GM21447 (cell line): ENCODE measurements around the gene KIAA1671.

Experiments used
- ATAC-seq: cut with Tn5 transposase; IDR thresholded peaks from one replicate; pipeline ENCODE4 v1.9.1; 2021; ENCODE audit not compliant: unreplicated experiment

KIAA1671 gene

DNA sequence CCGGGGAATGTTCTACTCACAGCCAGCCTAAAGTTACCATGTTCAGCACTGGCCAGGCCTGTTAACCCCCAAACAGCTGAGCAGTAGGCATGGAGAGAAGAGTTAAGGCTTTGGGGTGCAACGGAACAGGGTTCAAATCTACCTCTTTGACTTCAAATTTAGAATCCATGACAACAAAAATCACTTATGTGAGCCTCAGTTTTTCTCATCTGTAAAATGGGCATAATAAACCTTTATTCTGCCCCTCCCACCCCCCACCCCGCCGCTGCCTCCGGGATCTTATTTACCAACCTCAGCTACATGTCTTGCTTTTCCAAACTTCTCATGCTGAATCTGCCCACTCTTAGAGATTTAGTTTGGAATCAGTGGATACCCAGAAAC lies 134.4 kb downstream of the KIAA1671 start:
- no peak for ATAC-seq

DNA sequence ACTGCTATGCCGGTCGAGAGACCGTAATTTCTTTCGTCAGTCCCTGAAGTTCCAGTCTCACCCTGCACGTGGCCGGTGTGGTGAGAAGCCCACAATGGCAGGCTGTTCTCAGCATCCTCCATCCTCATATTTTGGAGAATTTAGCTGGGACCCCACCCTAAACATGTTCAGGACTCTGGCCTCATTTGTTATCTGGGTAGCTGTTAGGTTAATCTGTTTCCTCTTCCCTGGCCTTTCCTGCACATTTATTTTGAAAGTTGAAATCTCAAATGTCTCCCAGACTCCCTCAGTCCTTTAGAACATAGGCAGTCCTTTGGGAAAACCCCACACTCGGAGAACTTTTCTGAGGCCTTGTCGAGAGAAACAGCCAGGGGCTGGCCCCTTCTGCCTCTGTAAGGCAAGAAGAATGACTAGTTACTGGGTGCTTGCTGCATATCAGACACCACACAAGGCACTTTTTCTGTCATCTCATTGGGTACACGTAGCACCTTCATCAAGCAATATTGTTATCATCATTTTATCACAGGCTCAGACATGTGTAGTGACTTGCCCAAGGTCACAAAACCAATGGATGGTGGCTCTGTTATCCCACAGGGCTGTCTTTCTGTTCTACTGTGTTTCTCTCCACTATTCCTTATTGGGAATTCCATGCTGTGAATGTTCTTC lies 137.8 kb downstream of the KIAA1671 start:
- ATAC-seq, result no peak

DNA sequence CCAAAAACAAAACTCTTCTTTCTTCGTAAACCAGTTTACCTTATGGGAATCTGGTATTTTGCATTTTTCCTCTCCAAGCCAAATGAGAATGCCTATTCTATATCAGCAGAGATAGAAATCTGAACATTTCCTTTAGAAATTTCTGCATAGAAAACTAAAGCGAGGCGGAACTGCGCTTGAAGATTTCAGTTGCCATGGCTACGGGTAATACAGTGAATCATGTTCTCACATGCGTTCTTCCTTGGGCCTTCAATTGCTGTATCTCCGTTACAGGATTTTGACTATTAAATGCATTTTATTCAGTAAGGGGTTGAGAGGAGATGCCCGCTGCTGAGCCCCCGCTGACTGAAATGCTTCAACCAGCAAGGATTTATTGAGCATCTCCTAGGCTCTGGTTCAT lies 138.9 kb downstream of the KIAA1671 start:
- ATAC-seq, result no peak

DNA sequence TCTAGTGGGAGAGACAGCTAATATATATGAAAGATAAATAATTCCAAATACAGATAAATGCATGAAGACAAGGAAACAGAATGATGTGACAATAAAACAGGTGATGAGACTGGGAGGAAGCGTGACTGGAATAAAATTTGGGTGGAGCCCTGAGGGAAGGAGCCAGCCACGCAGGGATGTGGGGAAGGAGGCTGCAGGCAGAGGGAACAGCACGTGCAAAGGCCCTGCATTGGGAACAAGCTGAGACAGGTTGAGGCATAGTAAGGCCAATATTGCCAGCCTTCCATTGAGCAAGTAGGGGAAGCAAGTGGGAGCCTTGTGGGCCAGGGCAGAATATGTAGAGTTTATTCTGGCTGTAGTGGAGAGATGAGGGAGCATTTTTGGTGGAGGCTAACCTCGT lies 139.6 kb downstream of the KIAA1671 start:
- ATAC-seq, result no peak

DNA sequence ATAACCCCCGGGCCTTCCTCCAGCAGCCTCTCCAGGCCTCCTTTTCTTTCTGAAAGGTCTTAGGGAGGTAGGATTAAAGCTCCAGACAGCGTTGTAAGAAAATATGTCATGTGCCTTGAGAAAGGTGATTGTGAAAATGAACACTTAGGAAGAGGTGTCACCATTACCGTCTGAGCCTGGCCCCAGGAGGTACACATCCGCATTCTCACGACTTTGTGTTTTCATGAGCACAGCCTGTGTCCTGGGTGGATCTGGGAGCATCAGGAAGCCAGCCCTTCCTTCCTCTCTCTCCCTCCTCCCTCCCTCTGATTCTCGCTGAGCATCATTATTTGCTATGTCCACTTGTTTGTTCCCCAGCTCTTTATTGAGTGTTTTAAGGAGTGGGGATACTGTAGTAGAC lies 142.1 kb downstream of the KIAA1671 start:
- no peak for ATAC-seq

DNA sequence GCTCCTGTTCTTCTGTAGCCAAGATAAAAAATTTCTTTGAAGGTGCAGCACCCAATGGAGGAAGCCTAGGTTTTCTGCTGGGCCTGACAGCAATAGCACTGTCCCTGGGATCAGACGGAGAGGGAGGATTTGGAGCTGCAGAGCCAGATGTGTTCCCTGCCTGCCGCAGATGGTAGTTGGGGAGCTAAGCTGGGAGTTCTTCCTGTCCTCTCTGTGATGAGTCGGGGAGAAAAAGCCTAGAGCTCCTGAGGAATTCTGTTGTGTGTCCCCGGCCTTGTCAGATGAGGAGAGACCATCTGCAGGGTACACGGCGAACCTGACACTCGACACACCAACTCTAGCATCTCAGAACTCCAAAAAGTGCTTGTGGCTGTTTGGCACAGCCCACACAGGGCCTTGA lies 143.4 kb downstream of the KIAA1671 start:
- ATAC-seq, result no peak

DNA sequence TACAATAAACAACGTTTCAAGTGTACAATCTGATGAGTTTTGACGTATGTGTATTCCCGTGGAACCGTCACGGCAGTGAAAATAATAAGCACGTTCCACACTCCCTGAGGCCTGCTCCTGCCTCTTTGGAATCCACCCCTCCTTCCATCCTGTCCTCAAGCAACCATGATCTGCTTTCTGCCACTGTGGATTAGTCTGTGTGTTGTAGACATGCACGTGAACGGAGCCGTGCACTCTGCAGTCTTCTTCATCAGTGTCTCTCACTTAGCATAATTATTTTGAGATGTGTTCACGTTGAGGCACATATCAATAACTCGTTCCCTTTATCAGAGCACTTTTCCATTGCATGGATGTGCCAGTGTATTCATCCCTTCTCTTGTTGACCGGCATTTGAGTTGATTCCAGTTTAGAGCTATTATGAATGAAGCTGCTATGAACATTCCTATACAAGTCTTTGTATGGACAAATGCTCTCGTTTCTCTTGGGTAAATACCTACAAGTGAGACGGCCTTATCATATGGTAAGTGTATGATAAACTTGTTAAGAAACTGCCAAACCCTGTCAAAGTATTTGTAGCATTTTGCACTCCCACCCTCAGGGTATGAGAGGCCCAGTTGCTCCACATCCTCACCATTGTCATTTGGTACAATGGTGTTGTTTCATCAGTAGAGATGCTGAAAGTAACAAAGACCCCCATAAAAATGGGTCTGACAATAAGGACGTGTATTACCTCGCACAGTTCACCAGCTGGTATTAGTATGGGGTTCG lies 144.3 kb downstream of the KIAA1671 start:
- ATAC-seq, result no peak

DNA sequence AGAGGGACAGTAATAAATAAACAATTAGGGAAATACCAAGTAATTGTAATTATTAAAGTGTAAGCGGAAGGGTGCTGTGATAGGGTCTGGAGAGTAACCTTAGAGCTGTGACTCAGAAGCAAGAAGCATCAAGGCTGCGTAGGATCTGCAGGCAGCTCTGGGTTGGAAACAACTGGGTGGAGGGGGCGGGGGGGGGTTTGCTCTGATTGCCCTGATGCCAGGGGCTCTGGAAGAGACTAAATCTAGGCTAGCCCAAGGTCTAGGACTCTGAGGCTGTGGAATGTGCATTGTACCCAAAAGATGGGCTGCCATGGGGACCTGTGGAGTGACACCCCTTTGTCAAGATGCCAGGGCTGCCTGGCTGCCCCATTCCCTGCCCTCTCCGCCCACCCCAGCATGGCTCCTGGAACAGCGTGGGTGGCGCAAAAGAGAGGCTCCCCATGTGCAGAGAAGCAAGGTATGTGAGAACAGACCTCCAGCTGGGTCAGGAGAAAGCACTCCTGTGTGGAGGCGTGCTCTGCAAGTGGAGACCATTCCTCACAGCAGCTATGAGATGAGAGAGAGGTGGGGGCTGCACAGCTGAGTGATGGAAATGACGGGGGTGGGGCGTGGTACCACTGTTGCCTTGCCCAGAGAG lies 146.0 kb downstream of the KIAA1671 start:
- ATAC-seq, result no peak

DNA sequence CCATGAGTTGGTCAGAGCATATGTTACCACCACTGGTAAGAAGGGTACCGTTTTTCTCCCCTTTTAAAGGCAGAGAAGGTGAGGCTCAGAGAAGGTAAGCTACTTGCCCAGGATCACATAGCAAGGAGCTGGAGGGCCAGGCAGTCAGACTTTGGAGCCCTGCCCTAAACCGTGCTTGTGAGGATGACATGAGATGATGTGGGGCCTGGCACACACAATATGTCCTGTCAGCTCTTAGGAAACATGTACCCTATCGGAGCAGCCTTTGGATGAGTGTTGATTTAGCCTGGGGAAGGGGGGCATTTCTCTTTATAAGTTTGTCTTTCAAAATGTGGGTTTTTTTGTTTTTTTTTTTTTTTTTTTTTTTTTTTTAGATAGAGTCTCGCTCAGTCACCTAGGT lies 146.7 kb downstream of the KIAA1671 start:
- no peak for ATAC-seq

DNA sequence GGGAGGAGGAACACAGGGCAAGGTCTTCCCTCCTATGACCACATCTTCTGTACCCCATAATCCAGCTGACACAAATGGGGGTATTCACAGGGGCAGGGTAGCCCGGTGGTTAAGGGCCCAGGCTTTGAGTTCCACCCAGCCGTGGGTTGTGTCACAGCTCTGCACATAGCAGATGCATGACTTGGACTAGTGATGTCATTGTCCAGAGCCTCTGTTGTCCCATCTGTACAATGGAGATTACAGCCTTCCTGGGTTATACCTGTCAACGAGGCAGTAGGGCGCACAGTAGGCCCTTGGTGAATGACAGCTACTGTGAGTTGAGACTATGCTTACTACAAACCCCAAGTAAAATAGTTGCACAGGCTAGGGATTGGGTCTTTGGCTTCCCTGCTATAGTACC lies 147.9 kb downstream of the KIAA1671 start:
- ATAC-seq, result no peak

DNA sequence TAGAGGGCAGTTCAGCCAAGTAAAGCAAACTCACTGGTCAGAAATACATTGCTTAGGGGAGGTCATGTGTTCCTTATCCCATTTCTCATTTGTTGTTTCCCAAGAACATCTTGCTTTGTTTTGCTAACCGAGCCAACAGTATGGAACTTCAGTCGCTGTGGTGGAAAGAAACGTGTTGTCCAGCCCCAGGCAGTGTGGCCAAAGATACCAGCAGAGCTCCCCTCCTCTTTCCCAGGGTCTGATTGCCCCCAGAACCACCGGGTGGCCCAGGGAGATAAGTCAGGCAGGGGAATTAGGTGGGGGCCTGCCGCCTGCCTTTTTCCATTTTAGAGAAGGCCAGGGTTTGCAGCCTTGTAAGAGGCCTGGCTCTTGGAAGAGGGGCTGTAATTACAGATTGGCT lies 148.4 kb downstream of the KIAA1671 start:
- no peak for ATAC-seq

DNA sequence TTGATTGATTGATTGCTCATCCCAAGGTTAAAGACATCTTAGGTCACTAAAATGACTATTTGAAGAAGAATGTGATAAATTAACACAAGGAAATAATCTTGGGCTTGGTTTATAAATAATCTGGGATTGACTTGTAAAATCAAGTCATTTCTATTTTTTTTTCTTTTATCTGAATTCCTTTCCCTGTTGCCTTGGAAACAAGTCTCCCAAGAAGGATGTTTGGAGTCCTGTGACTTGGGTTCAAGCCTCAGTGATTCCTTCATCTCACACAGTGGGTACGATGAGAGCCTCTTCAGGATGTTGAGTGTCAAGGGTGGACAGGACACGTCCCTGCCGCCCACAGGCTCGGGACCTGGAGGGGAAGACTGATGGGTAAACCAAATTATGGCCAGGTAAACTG lies 149.0 kb downstream of the KIAA1671 start:
- ATAC-seq, result no peak

DNA sequence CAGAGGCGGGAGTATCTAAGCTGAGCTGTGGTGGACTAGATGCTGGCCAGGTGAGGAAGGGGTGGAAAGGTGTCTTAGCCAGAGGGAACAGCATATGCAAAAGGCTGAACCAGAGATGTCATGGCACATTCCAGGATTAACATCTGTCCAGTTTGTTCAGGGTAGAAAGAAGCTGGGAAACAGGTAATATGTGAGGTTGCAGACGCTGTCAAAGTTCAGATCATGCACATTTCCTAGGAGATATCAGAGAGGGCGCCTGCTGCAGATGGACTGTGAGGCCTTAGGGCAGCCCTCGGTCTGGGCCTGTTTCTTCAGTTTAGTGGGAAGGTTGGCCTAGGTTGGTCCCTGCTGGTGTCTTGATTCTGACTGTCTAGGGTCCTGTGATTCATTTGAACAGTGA lies 149.5 kb downstream of the KIAA1671 start:
- no peak for ATAC-seq

DNA sequence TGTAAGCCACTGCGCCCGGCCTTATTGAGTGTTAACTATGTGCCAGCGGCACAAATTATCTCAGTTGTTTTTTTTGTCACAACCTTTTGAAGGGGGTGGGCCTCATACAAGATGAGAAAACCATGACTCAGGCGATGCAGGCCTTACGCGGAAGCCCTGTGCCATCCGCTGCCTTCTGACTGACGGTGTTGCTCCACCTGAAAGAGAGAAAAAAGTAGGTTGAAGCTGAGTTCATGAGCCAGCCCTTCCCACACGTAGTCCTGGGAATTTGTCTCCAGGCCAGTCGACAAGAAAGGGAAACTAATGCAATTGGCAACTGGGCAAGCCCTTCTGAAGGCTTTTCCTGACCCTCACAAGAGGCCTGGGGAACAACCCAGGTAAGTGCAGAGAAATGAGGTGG lies 150.2 kb downstream of the KIAA1671 start:
- ATAC-seq, result no peak

DNA sequence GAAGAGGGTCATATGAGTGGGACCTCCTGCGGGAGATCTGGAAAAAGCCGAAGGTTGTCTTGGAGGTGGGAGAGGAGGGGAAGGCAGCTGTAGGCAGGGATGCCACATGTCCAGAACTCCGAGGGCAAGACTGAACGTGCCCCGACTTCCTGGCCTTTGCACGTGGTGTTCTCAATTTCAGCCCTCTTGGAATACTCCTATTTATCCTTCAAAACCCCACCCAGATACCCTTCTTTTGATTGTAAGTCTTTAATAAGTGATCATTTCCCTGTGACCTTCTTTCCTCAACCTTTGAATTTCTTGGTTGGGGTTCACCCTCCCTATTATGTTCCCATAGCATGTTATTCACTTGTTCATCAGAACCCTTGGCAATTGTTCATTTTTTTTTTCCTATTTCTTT lies 151.9 kb downstream of the KIAA1671 start:
- ATAC-seq, result no peak

DNA sequence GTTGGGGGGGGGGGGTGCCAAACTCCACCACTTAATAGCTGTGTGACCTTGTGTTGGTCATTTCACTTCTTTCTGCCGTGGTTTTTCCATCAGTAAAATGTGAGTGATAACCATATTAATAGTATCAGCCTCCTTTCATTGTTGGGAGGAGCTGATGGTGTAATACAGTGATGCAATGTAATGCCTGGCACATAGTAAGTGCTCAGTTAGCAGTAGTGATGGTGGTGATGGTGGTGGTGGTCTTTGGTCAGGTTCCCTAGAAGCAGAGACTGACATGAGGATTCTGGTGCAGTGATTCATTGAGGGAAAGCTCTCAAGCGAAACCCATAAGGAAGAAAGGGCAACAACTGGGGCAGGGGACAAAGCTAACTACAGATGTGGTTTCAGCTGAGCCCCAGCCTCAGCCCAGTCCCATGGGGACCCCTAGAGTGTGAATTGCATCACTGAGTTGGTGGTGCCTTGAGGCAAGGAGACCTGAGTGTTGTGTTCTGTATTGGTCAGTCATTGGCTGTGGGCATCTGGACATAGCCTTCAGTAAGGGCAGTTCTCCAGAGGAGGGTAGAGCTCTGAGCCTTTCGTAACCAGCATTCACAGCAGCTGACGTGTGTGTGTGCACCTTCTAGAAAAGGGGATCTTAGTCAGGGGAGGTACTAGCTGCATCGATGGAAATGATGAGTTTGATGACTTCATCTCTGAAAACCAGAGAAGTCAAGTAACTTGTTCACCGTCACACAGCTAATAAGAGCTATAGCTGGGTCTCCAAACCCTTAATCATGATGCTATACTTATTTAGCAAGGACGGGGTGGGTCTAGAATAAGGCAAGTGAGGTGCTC lies 153.5 kb downstream of the KIAA1671 start:
- ATAC-seq, result no peak

DNA sequence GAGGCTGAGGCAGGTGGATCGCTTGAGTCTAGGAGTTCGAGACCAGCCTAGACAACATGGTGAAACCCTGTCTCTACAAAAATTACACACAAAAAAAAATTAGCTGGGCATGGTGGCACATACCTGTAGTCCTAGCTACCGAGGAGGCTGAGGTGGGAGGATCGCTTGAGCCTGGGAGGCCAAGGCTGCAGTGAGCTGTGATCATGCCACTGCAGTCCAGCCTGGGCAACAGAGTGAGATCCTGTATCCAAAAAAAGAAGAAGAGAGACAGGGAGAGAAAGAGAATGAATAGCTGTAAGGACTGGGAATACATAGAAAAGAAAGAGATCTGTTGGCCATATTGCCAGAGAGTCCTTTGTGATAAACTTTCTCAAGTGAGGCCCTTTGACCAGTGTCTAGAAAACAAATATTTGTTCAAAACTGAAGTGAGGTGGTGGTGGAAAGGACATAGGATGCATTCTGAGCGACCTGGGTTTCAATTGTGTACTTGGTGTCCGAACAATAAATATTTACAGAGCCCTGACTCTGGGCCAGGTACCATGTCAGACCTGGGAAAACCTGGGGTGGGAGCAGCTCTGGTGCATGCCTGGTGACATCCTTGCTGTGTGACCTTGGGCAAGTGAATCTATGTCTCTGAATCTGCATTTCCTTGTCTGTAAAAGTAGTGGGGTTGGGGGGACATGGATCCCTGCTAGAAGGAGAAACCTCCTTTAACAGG lies 157.5 kb downstream of the KIAA1671 start:
- no peak for ATAC-seq

DNA sequence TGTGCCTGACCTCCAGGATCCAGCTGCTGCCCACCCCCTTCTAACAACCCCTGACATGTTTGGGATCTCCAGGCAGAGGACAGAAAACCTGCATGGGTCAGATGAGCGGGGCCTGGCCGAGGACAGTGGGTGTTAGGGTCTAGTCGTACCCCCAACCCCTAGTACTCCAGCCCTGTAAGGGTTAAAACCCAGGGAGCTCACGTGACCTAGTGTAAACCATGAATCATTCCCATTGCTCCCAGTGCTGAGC lies 158.0 kb downstream of the KIAA1671 start:
- no peak for ATAC-seq

DNA sequence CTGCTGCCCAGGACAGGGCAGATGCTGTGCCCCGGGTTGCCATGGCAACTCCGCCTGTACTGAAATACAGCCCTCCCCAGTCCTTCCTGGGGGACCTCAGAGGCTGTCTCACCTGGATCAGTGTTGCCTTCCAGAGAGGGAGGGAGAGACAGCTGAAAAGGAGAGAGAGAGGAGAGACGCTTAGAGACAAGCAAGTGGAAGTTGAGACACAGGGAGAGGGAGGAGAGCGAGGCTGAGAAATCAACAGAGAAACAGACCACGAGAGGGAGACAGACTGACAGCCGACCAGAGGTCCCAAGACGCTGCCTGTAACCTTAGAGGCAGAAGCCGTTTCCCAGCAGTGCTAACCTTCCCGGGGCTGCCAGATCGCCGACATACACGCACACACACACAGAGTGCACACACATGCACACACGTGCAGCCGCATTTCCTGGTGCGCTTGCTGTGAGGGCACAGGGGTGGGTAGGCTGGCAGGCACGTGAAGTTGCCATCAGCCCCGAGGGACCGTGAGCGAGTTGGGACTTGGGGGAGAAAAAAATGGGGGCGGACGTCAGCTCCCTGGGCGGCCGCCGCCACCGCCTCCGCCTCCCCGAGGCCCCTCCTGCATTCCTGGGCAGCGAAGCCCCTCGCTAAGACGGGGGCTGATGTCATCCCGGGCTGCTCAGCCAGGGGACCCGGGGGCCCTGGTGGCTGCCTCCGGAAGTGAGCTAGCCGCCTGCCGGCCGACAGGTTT lies 158.5 kb downstream of the KIAA1671 start:
- no peak for ATAC-seq
